HFF-Myc (cell line): ENCODE measurements around the gene SLC66A2.

Experiments used
- DNase-seq: peaks from one replicate; pipeline ENCODE4 v3.0.0-alpha.2; 2011; ENCODE audit warnings: low read depth; ENCODE audit errors: extremely low read depth
- H3K4me3 ChIP-seq: replicated peaks from 2 replicates; pipeline ENCODE4 v1.5.1; 2011; ENCODE audit warnings: low read depth, mild to moderate bottlenecking, control low read depth, low read length
- CTCF ChIP-seq: IDR thresholded peaks from 2 replicates; pipeline ENCODE4 v1.5.1; 2012; ENCODE audit warnings: mild to moderate bottlenecking, low read depth, low read length, control low read depth; ENCODE audit errors: missing control alignments

SLC66A2 gene

GRCh38 chr18:79875931-79876461, 75.5 kb downstream of the SLC66A2 start:
- no peak for DNase-seq
- no peak for TF ChIP-seq CTCF
- H3K4me3 ChIP-seq, result no peak overlapping the region

- no peak overlapping the region for H3K4me3 ChIP-seq
- TF ChIP-seq CTCF, result no peak
- DNase-seq, result no peak
Observed at GRCh38 chr18:79875531-79875919, 75.9 kb downstream of the SLC66A2 start.

- no peak for DNase-seq
- TF ChIP-seq CTCF, result no peak
- H3K4me3 ChIP-seq, result no peak overlapping the region
Observed at GRCh38 chr18:79874553-79875530, 76.6 kb downstream of the SLC66A2 start.

- TF ChIP-seq CTCF, result no peak
- DNase-seq, result no peak
- H3K4me3 ChIP-seq, result no peak overlapping the region
Observed at GRCh38 chr18:79873449-79874110, 77.9 kb downstream of the SLC66A2 start.

GRCh38 chr18:79872527-79873444, 78.7 kb downstream of the SLC66A2 start:
- no peak for DNase-seq
- H3K4me3 ChIP-seq, result no peak overlapping the region

More at GRCh38 chr18:79872527-79873444, 78.7 kb downstream of the SLC66A2 start:
- TF ChIP-seq CTCF, result no peak
